NCI-H146 treated with DMSO at 0.1 percent for 48 hours (cell line): Measurements from ENCODE around the gene KCNQ4.

Experiments used
- DNase-seq: peaks from one replicate; lab custom pipeline; 2025; ENCODE audit not compliant: unreplicated experiment; lab: John Stamatoyannopoulos, UW

The KCNQ4 gene

GRCh38 chr1:40818264-40818961 lies 34.8 kb downstream of the KCNQ4 start:
- peak; percentile 6 for DNase-seq

- no peak for DNase-seq
Measured at GRCh38 chr1:40819101-40819500, 35.5 kb downstream of the KCNQ4 start.

GRCh38 chr1:40820251-40820797 lies 36.7 kb downstream of the KCNQ4 start:
- no peak for DNase-seq

GRCh38 chr1:40820911-40821693 lies 37.5 kb downstream of the KCNQ4 start:
- no peak for DNase-seq

DNA sequence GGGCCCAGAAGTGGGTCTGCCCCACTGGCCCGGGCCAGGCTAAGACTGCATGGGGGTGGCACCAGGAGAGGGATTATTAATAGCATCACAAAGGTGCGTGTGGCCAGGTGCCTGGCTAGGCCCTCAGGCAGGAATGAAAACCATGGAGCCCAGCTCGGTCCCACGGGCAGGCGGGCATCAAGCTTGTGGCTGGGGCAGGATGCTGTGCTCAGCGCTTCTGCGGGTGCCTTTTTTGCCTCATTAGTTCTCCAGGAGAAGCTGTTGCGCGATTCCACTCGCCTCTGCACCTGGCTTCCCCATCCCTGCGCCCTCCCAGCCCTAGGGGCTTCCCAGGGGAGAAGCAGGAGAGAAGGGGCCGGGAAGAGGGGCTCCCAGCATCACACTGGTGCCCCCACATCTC lies 39.3 kb downstream of the KCNQ4 start:
- no peak for DNase-seq

DNA sequence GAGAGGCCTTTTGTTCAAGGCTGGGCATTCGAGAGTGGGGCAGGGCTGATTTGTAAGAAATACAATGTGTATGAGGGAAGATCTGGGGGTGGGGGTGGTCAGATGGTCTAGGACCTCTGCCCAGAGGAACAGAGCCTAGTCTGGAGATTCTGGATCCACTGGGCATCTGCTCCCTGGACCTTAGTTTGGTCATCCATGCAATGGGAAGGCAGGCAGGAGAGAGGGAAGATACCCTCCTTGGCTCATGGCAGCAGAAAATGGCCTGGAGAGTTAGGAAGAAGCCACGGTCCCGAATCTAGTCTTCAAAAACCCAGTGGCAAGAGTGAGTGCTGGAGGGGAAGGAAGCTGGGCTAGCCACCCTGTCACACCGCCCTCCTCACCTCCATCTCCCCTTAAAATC lies 39.8 kb downstream of the KCNQ4 start:
- DNase-seq, result no peak

- DNase-seq, result no peak
Measured at GRCh38 chr1:40823983-40824382, 40.4 kb downstream of the KCNQ4 start.

GRCh38 chr1:40824591-40825434 lies 41.2 kb downstream of the KCNQ4 start:
- DNase-seq, result no peak

DNA sequence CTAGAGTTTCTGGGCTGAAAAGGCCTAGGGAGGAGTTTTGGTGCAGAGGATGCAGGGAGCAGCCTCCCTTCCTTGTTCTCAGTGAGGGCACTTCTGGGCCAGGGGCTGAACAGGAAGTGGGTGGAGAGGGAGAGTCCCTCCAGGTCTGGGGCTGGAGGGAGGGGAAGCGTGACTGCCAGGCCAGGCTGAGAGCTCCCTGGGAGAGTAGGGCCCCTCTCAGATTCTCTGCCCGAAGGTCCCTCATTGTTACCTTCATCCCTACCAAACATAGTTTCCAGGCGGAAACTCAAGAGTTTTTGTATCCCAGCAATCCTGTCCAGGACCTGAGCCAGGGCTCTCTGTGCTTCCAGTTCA lies 41.8 kb downstream of the KCNQ4 start:
- DNase-seq, result no peak

DNA sequence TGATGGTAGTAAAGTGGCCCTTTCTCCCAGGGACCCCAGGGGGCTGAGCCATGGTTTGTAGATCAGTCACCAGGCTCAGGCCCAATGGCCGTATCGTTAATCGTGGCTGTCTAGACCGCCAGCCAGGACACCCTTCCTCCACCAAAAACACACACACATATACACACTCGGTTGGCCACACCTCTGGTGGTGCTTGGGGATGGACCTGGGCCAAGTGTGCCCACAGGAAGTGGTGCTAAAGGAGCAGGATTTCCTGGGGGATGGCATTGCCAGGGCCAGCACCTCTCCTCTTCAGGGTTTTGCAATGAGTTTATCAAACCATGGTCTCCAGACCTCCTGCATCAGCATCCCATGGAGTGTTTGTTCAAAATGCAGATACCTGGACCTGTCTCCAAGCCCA lies 42.4 kb downstream of the KCNQ4 start:
- no peak for DNase-seq

DNA sequence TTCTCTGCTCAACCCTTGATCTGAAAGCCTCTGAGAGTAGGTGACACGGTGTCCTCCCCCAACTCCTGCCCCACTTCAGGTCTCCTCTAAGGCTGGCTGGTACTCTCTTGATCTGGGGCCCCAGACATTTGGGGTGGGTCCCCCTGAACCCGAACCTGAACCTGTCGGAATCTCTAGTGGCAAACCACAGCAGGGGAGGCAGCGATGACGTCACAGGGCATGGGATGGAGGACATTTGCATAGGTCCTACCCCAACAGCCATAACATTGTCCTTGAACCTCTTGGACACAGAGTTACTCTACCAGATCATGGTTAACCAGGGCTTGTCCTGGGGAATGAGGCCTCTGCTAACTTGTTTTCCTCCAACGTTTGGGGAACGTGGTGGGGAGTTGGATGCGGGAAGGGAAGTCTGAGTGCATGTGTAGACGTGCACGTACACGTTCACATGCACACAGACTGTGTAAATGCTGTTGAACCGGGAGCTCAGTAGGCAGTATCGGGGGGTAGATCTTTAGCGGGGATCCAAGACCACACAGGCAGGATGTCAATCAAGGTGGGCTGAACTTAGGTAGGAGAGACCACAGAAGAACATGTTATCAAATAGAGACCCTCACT lies 46.2 kb downstream of the KCNQ4 start:
- DNase-seq, result no peak

DNA sequence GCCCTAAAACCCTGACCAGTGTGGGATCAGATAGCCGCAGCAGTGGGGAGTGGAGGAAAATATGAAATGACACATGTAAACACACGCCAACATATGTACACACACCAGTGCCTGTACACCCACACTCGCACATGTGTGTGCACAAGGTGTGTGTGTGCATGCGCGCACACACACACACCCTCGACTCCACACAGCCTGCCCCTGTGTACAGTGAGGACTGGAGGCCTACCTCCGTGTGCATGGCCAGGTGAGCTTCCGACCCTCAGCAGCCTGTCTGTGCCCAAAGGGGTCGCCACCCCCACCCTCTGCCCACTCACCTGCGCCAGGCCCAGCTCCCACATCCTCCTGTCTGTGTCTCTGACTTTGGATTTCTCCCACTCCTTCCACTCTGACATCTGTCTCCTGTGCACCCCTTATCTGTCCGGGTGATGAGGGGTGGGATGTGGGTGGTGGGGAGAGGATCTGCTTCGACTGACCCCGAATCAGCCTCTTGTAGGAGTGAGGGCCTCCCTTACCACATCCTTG lies 46.9 kb downstream of the KCNQ4 start:
- DNase-seq, result no peak

GRCh38 chr1:40831001-40831732 lies 47.6 kb downstream of the KCNQ4 start:
- DNase-seq, result no peak

GRCh38 chr1:40833979-40834378 lies 50.4 kb downstream of the KCNQ4 start:
- no peak for DNase-seq

DNA sequence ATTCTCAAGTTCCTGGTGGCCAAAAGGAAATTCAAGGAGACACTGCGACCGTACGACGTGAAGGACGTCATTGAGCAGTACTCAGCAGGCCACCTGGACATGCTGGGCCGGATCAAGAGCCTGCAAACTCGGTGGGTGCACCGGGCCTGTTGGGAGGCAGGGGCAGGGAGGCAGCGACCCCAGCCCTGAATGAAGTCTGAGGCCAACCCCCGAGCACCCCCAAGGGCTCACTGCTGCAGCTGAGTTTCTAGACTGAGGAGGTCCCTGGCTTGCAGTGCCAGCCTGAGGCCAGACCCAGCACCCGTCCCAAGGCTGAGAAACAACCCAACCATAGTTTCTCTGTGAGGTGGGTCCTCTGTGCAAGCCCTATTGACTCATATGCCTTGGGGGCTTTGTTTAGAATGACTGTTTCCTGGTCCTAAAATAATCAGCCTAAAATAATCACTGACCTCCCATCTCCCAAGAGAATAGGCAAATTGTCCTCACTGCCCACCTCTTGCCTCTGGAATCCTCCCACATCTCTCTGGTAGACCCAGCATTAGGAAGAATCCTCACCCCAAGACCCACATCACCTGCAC lies 51.5 kb downstream of the KCNQ4 start:
- no peak for DNase-seq

GRCh38 chr1:40836283-40836682 lies 52.7 kb downstream of the KCNQ4 start:
- DNase-seq, result no peak

- no peak for DNase-seq
Measured at GRCh38 chr1:40837601-40838000, 54.0 kb downstream of the KCNQ4 start.

DNA sequence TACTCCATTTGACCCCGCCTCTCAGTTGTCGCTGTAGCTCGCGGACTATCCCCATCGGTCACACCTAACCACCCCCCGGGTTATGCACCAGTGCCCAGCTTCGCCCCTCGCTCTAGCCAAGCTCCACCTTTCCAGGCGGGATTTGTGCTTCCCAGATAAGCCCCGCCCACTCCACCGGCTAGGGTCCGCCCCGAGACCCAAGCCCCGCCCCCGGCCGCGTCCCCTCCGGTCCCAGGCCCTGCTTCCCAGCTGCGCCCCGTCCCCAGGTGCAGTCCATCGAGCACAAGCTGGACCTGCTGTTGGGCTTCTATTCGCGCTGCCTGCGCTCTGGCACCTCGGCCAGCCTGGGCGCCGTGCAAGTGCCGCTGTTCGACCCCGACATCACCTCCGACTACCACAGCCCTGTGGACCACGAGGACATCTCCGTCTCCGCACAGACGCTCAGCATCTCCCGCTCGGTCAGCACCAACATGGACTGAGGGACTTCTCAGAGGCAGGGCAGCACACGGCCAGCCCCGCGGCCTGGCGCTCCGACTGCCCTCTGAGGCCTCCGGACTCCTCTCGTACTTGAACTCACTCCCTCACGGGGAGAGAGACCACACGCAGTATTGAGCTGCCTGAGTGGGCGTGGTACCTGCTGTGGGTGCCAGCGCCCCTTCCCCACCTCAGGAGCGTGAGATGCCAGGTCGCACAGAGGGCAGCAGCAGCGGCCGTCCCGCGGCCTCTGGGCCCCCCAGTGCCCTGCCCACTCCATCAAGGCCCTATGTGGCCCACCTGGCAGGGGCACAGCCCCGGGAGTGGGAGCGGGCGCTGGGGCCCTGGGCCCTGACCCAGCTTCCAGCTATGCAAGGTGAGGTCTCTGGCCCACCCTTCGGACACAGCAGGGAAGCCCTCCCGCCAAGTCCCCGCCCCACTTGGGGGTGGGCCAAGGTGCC lies 54.7 kb downstream of the KCNQ4 start:
- no peak for DNase-seq
